K562 (cell line): Measurements from ENCODE around the gene SLC24A4. TPM values are rescaled to one million over a fixed set of nuclear protein-coding genes. Genes with fewer than 3 reads are reported as not detected.

Experiments
- TAF15 ChIP-seq: fragments of 200-400 bp; formaldehyde crosslinking; IDR thresholded peaks from 2 replicates; pipeline ENCODE4 v1.6.1; 2017; ENCODE audit warnings: mild to moderate bottlenecking, low read depth, low read length, moderate library complexity
- TFAP4 ChIP-seq: sonication (generic); formaldehyde crosslinking; IDR thresholded peaks from 2 replicates; pipeline ENCODE4 v1.8.0; 2022; ENCODE audit warnings: missing genetic modification reagents, mild to moderate bottlenecking, moderate library complexity, borderline replicate concordance
- ZBTB40 ChIP-seq, 2 experiments: fragments of 450-650 bp in 1 of 2; sonication (generic) in 1 of 2; formaldehyde crosslinking in 1 of 2; IDR thresholded peaks; 2 replicates each; pipeline versions ENCODE4 v1.7.1 to v1.9.0; 2016 to 2022; ENCODE audit warnings: inconsistent platforms in 1 of 2, mild to moderate bottlenecking in 1 of 2, missing genetic modification reagents in 1 of 2
- ZNF407 ChIP-seq: fragments of 450-650 bp; IDR thresholded peaks from 2 replicates; pipeline ENCODE4 v1.6.1; 2016; ENCODE audit warnings: low read depth
- polyA plus RNA-seq, 8 experiments: library from polyadenylated mRNA; depleted of rRNA in 4 of 8; stranded (reverse) in 5 of 8; unstranded in 3 of 8; fragments of >200 nt; fragmentation: Nextera tagmentation in 2 of 8; fragmentation: Illumina TruSeq in 1 of 8; extraction: Ambion mirVana in 2 of 8; extraction: Trizol in 1 of 8; gene quantifications; 2 replicates each; pipeline versions ENCODE4 v1.2.1 to v1.2.3, GENCODE V29; 2011 to 2014; ENCODE audit warnings: inconsistent platforms in 1 of 8, missing spikeins in 1 of 8
- total RNA-seq, 7 experiments: library from RNA; depleted of rRNA in 6 of 7; stranded (reverse); fragments of >200 nt in 6 of 7; fragmentation: Illumina TruSeq in 2 of 7; extraction: Trizol in 2 of 7; gene quantifications; 2 replicates each; pipeline versions ENCODE4 v1.2.1 to v1.2.3, GENCODE V29; 2011 to 2021; ENCODE audit warnings: low replicate concordance in 1 of 7

The SLC24A4 gene
- total and polyA plus RNA-seq, 9 of the 15 experiments (the other 6 are each of a cell fraction or from before 2014, with no cell fraction given) = not detected

GRCh38 chr14:92309968-92310530, 12.9 kb upstream of the SLC24A4 start (continued):
- TF ChIP-seq ZBTB40 (IDR thresholded peaks at IDR 0.05) = no peak
- TF ChIP-seq ZBTB40 (CRISPR knock-in tag; IDR thresholded peaks at IDR 0.05) = no peak
- TF ChIP-seq TFAP4 (CRISPR knock-in tag) = no peak
- no peak for TF ChIP-seq ZNF407
- TF ChIP-seq TAF15 = no peak
